Activated CD8-positive, alpha-beta T cell treated with anti-CD3 and anti-CD28 coated beads for 36 hours (primary cell): ENCODE data around the gene PTCD1. TPM values are rescaled to one million over a fixed set of nuclear protein-coding genes. Genes with fewer than 3 reads are reported as not detected.

Source experiments
- ATAC-seq: fragments of 200-7000 bp; cut with Tn5 transposase; one replicate; pipeline ENCODE4 v1.10.0; 2021; ENCODE audit warnings: mild to moderate bottlenecking, moderate library complexity
- CTCF ChIA-PET: fragments of 350-600 bp; sonication (Branson Sonifier 250); formaldehyde crosslinking; loops from one replicate; lab custom pipeline; 2021; ENCODE audit warnings: antibody characterized with exemption; lab: Charles Lee
- POLR2A ChIA-PET: fragments of 350-600 bp; sonication (Branson Sonifier 250); formaldehyde crosslinking; loops from one replicate; lab custom pipeline; 2021; ENCODE audit warnings: antibody characterized with exemption; lab: Charles Lee
- DNase-seq: peaks from one replicate; pipeline ENCODE4 v3.0.0-alpha.2; 2020
- H3K27ac Mint-ChIP-seq: one replicate; pipeline ENCODE4 v1.8.0; 2021; ENCODE audit warnings: mild to moderate bottlenecking, mixed read lengths
- H3K27me3 Mint-ChIP-seq: one replicate; pipeline ENCODE4 v1.8.0; 2021; ENCODE audit warnings: mixed read lengths
- H3K36me3 Mint-ChIP-seq: one replicate; pipeline ENCODE4 v1.8.0; 2021; ENCODE audit warnings: low read depth, mixed read lengths
- H3K4me1 Mint-ChIP-seq: one replicate; pipeline ENCODE4 v1.8.0; 2021; ENCODE audit warnings: low read depth, mixed read lengths
- H3K4me3 Mint-ChIP-seq: one replicate; pipeline ENCODE4 v1.8.0; 2021; ENCODE audit warnings: mild to moderate bottlenecking, moderate library complexity, mixed read lengths
- H3K9me3 Mint-ChIP-seq: one replicate; pipeline ENCODE4 v1.8.0; 2021; ENCODE audit warnings: mixed read lengths
- intact Hi-C: fragments of 100-400 bp; cut with micrococcal nuclease; formaldehyde crosslinking; loops from one replicate; pipeline ENCODE4 v1.10.0; 2022
- total RNA-seq, 2 experiments: library from RNA; stranded (reverse); gene quantifications; one replicate each; pipeline ENCODE4 v1.2.3, GENCODE V29; 2021
- TF ChIP-seq, protein P1 (sequence below): fragments of 200-600 bp; IDR thresholded peaks from one replicate; pipeline ENCODE4 v1.8.0; 2022; ENCODE audit warnings: antibody characterized with exemption, mild to moderate bottlenecking

The PTCD1 gene
- total RNA-seq, 2 experiments from 2014 or later: 7.2 to 8.2 TPM

DNA sequence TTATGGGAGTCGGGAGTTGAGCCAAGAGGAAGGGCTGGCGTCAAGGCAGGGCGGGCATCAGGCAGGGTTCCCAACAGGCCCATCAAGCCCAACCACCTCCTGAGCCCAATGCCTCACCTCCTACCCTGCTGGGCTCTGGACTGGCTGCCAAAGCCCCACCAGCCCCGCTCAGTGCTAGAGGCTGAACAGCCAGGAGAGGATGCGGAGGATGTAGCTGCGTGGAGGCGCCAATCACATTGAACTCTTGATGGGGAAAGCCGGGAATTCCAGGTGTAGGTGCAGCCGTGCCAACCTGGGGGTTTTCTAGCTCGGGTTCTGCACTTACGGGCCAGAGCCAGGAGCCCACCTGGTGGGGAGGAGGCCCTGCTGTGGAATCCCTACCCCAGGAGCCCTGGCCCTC is 14.5 kb upstream of the PTCD1 start:
- H3K27me3 Mint-ChIP-seq: no peaks in the 10 kb centered on the region
- no peak overlapping the region for H3K27ac Mint-ChIP-seq
- H3K36me3 Mint-ChIP-seq: peaks cover 36% of the 10 kb centered on the region
- H3K4me1 Mint-ChIP-seq: peaks cover 3% of the 10 kb centered on the region
- intact Hi-C loops: no loop called here
- CTCF ChIA-PET: no interaction called here
- TF ChIP-seq, protein P1, sequence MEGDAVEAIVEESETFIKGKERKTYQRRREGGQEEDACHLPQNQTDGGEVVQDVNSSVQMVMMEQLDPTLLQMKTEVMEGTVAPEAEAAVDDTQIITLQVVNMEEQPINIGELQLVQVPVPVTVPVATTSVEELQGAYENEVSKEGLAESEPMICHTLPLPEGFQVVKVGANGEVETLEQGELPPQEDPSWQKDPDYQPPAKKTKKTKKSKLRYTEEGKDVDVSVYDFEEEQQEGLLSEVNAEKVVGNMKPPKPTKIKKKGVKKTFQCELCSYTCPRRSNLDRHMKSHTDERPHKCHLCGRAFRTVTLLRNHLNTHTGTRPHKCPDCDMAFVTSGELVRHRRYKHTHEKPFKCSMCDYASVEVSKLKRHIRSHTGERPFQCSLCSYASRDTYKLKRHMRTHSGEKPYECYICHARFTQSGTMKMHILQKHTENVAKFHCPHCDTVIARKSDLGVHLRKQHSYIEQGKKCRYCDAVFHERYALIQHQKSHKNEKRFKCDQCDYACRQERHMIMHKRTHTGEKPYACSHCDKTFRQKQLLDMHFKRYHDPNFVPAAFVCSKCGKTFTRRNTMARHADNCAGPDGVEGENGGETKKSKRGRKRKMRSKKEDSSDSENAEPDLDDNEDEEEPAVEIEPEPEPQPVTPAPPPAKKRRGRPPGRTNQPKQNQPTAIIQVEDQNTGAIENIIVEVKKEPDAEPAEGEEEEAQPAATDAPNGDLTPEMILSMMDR: no peak
- ATAC-seq (no peak), DNase-seq (no peak)
- POLR2A ChIA-PET: no interaction called here
- no peak overlapping the region for H3K4me3 Mint-ChIP-seq
- no peaks in the 10 kb centered on the region for H3K9me3 Mint-ChIP-seq

DNA sequence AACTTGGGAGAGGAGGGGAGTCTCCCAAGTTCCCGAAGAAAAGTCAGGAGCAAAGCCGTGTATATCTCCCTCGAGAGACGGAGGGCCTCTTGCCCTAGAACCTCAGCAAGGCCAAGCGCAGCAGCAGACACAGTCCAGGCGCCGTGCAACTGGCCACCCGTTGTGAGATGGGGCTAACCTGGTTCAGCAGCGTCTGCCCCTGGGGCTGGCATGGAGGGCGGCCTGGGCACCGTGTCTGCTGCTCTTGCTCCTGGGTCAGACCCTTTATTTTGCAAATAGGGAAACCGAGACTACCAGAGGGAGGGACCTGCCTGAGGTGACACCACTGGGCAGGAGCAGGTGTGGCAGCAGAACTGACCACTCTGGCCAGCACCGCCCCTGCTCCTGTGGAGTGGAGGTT is 13.9 kb upstream of the PTCD1 start:
- Mint-ChIP-seq H3K27me3 (no peaks in the 10 kb centered on the region), H3K4me1 (peaks cover 3% of the 10 kb centered on the region), H3K4me3 (no peak overlapping the region), H3K36me3 (peaks cover 35% of the 10 kb centered on the region), H3K27ac (no peak overlapping the region), H3K9me3 (no peaks in the 10 kb centered on the region)
- ATAC-seq (no peak), DNase-seq (no peak)
- ChIA-PET CTCF (no interaction called here), POLR2A (no interaction called here)
- intact Hi-C loops: no loop called here
- TF ChIP-seq, protein P1: no peak

DNA sequence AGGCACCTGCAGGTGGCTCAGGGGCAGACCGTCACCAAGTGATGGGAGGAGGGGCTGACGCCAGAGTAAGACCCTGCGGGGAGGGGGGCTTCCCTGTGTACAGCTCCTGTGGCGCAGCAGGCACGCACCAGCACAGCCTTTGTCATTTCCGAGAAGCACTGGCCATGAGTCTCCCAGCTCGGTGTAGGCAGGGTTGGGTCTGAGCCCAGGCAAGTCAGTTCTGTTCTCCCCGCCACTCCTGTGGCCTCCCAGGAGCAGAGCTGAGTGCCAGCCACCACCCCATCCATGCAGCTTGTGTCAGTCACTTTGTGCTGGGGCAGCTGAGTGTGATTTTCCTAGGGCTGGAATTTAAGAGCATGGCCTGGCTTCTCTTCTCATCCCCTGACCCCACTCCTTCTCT is 13.3 kb upstream of the PTCD1 start:
- ChIA-PET POLR2A (interaction anchor here (1.5 kb wide), 1 partner anchor 10 kb away, joined by 5 read pairs; no protein-coding TSS in a partner anchor), CTCF (no interaction called here)
- TF ChIP-seq, protein P1: no peak
- intact Hi-C loops: no loop called here
- no peak overlapping the region for H3K4me3 Mint-ChIP-seq
- H3K4me1 Mint-ChIP-seq: peaks cover 3% of the 10 kb centered on the region
- H3K9me3 Mint-ChIP-seq: no peaks in the 10 kb centered on the region
- H3K27me3 Mint-ChIP-seq: no peaks in the 10 kb centered on the region
- no peak overlapping the region for H3K27ac Mint-ChIP-seq
- H3K36me3 Mint-ChIP-seq: peaks cover 33% of the 10 kb centered on the region
- no peak for DNase-seq
- ATAC-seq: no peak

GRCh38 chr7:99449326-99449725 is 10.7 kb upstream of the PTCD1 start:
- TF ChIP-seq, protein P1: no peak
- peaks cover 2% of the 10 kb centered on the region for H3K4me1 Mint-ChIP-seq
- no peak for DNase-seq
- no peak for ATAC-seq
- ChIA-PET POLR2A (interaction anchor here (1.0 to 1.5 kb wide), 5 partner anchors 9 to 40 kb away, joined by 3 to 6 read pairs (median 4); partner anchors contain the start of genes ATP5MF and BUD31), CTCF (interaction anchor here (0.8 kb wide), 1 partner anchor 14 kb away, joined by 3 read pairs; no protein-coding TSS in a partner anchor)
- peaks cover 39% of the 10 kb centered on the region for H3K36me3 Mint-ChIP-seq
- no peaks in the 10 kb centered on the region for H3K27me3 Mint-ChIP-seq
- no peak overlapping the region for H3K4me3 Mint-ChIP-seq
- H3K27ac Mint-ChIP-seq: no peak overlapping the region
- no peaks in the 10 kb centered on the region for H3K9me3 Mint-ChIP-seq
- intact Hi-C loops: no loop called here

DNA sequence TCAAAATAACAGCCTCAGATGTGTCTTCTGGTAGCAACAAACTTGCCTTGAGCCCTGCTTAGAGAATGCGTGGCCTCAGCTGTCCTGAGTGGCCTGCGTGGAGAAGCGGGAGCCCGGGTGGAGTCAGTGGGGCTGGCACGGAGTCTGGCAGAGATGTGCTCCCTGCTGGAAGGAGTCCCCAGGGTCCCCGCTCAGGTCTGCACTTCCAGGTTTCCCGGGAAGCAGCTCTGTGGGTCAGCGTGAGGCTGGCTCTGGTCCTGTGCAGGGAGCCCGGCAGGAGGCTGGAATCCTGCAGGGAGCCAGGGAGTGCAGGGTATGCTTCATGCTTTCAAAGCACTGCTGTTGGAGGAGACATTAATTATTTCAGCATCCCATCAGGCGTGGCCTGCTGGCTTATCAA is 10.3 kb upstream of the PTCD1 start:
- intact Hi-C loops: no loop called here
- H3K27me3 Mint-ChIP-seq: no peaks in the 10 kb centered on the region
- POLR2A ChIA-PET: interaction anchor here (1.0 to 1.5 kb wide), 4 partner anchors 9 to 40 kb away, joined by 3 to 5 read pairs (median 4); partner anchors contain the start of gene BUD31
- H3K36me3 Mint-ChIP-seq: peaks cover 41% of the 10 kb centered on the region
- DNase-seq (no peak), ATAC-seq (no peak)
- TF ChIP-seq, protein P1: no peak
- no peak overlapping the region for H3K4me3 Mint-ChIP-seq
- peaks cover 2% of the 10 kb centered on the region for H3K4me1 Mint-ChIP-seq
- H3K9me3 Mint-ChIP-seq: no peaks in the 10 kb centered on the region
- CTCF ChIA-PET: interaction anchor here (0.8 kb wide), 1 partner anchor 15 kb away, joined by 3 read pairs; no protein-coding TSS in a partner anchor
- H3K27ac Mint-ChIP-seq: no peak overlapping the region
